Spleen (tissue), 11 donors: ENCODE data around the gene IL1R2. TPM values are rescaled to one million over a fixed set of nuclear protein-coding genes. Genes with fewer than 3 reads are reported as not detected.
A peak's percentile ranks its signal among the peaks of the same experiment; 100 is the strongest.

Experiments
- DNase-seq: peaks from one replicate; pipeline ENCODE4 v3.0.0-alpha.2; 2020
- H3K27ac ChIP-seq, 8 donors: fragments of 200-600 bp; sonication (generic) in 7 of 8; 1 replicate in 4 of 8; 2 replicates in 4 of 8; pipeline versions ENCODE4 v1.5.0 to v1.8.0; 2016 to 2021; ENCODE audit warnings: inconsistent platforms in 4 of 8, mild to moderate bottlenecking in 4 of 8, moderate library complexity in 1 of 8
- H3K27me3 ChIP-seq, 7 donors: fragments of 200-600 bp; sonication (generic) in 6 of 7; replicated peaks in 1 of 7; 1 replicate in 4 of 7; 2 replicates in 3 of 7; pipeline versions ENCODE4 v1.5.0 to v1.8.0; 2016 to 2021; ENCODE audit warnings: inconsistent platforms in 3 of 7, mild to moderate bottlenecking in 1 of 7
- H3K36me3 ChIP-seq, 6 donors: fragments of 200-600 bp; sonication (generic) in 5 of 6; 1 replicate in 4 of 6; 2 replicates in 2 of 6; pipeline versions ENCODE4 v1.5.0 to v1.8.0; 2016 to 2021; ENCODE audit warnings: inconsistent platforms in 2 of 6
- H3K4me1 ChIP-seq, 6 donors: fragments of 200-600 bp; sonication (generic) in 5 of 6; 1 replicate in 3 of 6; 2 replicates in 3 of 6; pipeline versions ENCODE4 v1.5.0 to v1.8.0; 2016 to 2021; ENCODE audit warnings: inconsistent platforms in 3 of 6
- H3K4me3 ChIP-seq, 8 donors: fragments of 200-600 bp; sonication (generic) in 7 of 8; 1 replicate in 4 of 8; 2 replicates in 4 of 8; pipeline versions ENCODE4 v1.5.0 to v1.8.0; 2016 to 2021; ENCODE audit warnings: inconsistent platforms in 4 of 8, mild to moderate bottlenecking in 4 of 8, moderate library complexity in 2 of 8
- H3K9me3 ChIP-seq, 8 donors: fragments of 200-600 bp; sonication (generic) in 7 of 8; 1 replicate in 4 of 8; 2 replicates in 4 of 8; pipeline versions ENCODE4 v1.5.0 to v1.8.0; 2016 to 2021; ENCODE audit warnings: inconsistent platforms in 4 of 8
- CTCF ChIP-seq, 11 experiments: fragments of 200-600 bp in 7 of 11; fragments of 450-650 bp in 4 of 11; sonication (generic) in 4 of 11; IDR thresholded peaks in 8 of 11; conservative IDR thresholded peaks in 3 of 11; 1 replicate in 7 of 11; 2 replicates in 4 of 11; pipeline versions ENCODE4 v1.4.0 to v1.8.0; 2016 to 2021; ENCODE audit warnings: antibody characterized with exemption in 11 of 11, inconsistent platforms in 4 of 11, mild to moderate bottlenecking in 1 of 11
- POLR2A ChIP-seq, 3 donors: fragments of 450-650 bp; IDR thresholded peaks; one replicate each; pipeline ENCODE4 v1.5.1; 2017; ENCODE audit warnings: antibody characterized with exemption in 3 of 3, mild to moderate bottlenecking in 1 of 3
- POLR2AphosphoS5 ChIP-seq, 3 donors: sonication (generic); formaldehyde crosslinking; IDR thresholded peaks; one replicate each; pipeline ENCODE4 v1.5.1; 2017; ENCODE audit warnings: antibody characterized with exemption in 3 of 3
- WGBS, 5 donors: extraction: QIAGEN DNeasy Blood & Tissue Kit in 3 of 5; methylation state at CpG; one replicate each; pipeline versions ENCODE4 v1.1.5 to v1.1.7; 2013 to 2018; 5-methylcytosine and 5-hydroxymethylcytosine counted together
- intact Hi-C: fragments of 100-400 bp; cut with DNase I; formaldehyde crosslinking; loops from one replicate; pipeline ENCODE4 v1.15.0; 2023; ENCODE audit warnings: low total_unique reads
- polyA plus RNA-seq, 3 donors: library from polyadenylated mRNA; stranded (reverse); fragments of 200-250 nt; gene quantifications; one replicate each; pipeline ENCODE4 v1.2.1, GENCODE V29; 2013
- total RNA-seq, 7 donors: library from RNA; depleted of rRNA in 3 of 7; stranded (reverse); fragments of >200 nt in 3 of 7; fragmentation: NEBNext Ultra II Directional in 4 of 7; extraction: Animal tissue kit (Norgen Biotek cat#: 25700) in 4 of 7; gene quantifications; one replicate each; pipeline versions ENCODE4 v1.1.0 to v1.2.1, GENCODE V29; 2016 to 2021
- donor health status: healthy with polysubstance abuse.
- donor health status: DM: no; HTN: no; CAD: no; lungs with moderate emphysema.
- donor health status: DM: no; HTN: no; CAD: no.
- donor health status: Bipolar disorder and iron deficiency.
- donor health status: healthy.
- donor health status: DM: no; HTN: no; CAD: no.
- donor health status: DM: yes; HTN: yes; CAD: no.

IL1R2 gene
- total and polyA plus RNA-seq, 10 donors, result 20.1 to 607 (median 116) TPM

- intact Hi-C loops, result no loop called here
- Histone ChIP-seq H3K36me3 (peaks cover 0 to 100% (median 0%) of the 10 kb centered on the region in 6 donors), H3K4me3 (no peak overlapping the region), H3K27me3 (peaks cover 0 to 9% (median 0%) of the 10 kb centered on the region in 7 donors), H3K27ac (peak overlapping the region in 6 of 8 donors; percentile 41 to 78 (median 68)), H3K4me1 (peaks cover 0 to 54% (median 23%) of the 10 kb centered on the region in 6 donors), H3K9me3 (no peaks in the 10 kb centered on the region)
- no peak for DNase-seq
- WGBS, 5 donors, result 57 to 80% (median 66%) methylated on average over 8 of the region's 8 CpGs
- no peak for TF ChIP-seq POLR2A (IDR thresholded peaks at IDR 0.05)
- no peak for TF ChIP-seq CTCF (IDR thresholded peaks at IDR 0.05 in 8 of 11, conservative IDR thresholded peaks at IDR 0.05 in 3 of 11)
- TF ChIP-seq POLR2AphosphoS5 (IDR thresholded peaks at IDR 0.05), result no peak
Observed at GRCh38 chr2:102018823-102019445, 27.2 kb downstream of the IL1R2 start.

DNA sequence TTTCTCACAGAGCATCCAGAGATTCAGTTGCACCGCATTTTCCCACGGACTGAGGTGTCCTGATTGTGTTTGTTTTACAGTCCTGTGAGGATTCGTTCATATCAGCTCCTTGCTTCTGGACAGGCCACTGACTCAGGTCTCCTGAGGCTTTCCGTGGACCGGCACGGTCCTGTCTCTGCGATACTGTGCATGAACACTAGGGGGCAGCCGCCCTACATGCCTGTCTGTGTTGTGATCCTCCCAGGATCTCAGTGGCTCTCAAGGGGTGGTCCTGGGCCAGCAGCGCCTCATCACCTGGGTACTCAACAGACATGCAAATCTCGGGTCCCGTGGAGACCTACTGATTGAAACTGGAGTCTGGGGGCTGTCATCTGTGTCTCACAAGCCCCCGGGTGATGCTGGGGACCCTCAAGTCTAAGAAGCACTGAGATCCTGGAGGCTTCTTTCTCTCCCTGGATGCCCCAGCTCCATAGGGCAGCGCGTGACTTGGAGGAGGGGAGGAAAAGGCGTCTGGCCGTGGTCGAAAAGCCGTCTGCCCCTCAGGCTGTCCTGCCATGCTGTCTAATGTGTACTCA, 28.9 kb downstream of the IL1R2 start:
- DNase-seq, result peak; percentile 92
- no peak overlapping the region for H3K4me3 ChIP-seq
- intact Hi-C loops, result loop anchor here (5.0 kb wide), 1 partner anchor 222 kb away; no protein-coding TSS in a partner anchor
- H3K27ac ChIP-seq, result peak overlapping the region in 5 of 8 donors; percentile 37 to 76 (median 66)
- H3K9me3 ChIP-seq, result no peaks in the 10 kb centered on the region
- TF ChIP-seq POLR2AphosphoS5 (IDR thresholded peaks at IDR 0.05), result peak; percentile 63 to 84 (median 70)
- peak; percentile 90 to 98 (median 95) for TF ChIP-seq CTCF (IDR thresholded peaks at IDR 0.05 in 8 of 11, conservative IDR thresholded peaks at IDR 0.05 in 3 of 11)
- no peak for TF ChIP-seq POLR2A (IDR thresholded peaks at IDR 0.05)
- peaks cover 0 to 69% (median 23%) of the 10 kb centered on the region in 6 donors for H3K4me1 ChIP-seq
- H3K36me3 ChIP-seq, result peaks cover 0 to 100% (median 0%) of the 10 kb centered on the region in 6 donors
- peaks cover 0 to 9% (median 0%) of the 10 kb centered on the region in 7 donors for H3K27me3 ChIP-seq
- 6 to 19% (median 12%) methylated on average over 8 to 18 of the region's 18 CpGs for WGBS, 5 donors

DNA sequence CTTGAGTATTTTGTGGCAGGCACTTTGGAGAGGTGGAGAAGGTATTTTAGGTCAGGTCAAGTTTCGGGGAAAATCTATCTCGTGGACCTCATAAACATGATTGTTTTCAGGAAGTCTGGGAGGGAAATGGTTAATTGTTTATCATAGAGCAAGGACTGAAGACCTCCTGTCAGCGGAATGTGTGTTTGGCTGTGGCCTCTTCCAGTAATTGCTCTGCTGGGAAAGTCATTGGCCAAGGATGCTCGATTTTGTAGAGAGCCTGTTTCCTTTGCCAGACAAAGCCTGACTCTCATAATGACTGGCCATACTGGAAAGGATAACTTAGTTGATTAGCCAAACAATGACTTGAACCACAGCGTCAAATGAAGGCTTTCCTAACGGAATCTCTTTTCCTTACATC, 30.0 kb downstream of the IL1R2 start:
- H3K27me3 ChIP-seq, result peaks cover 0 to 9% (median 0%) of the 10 kb centered on the region in 7 donors
- DNase-seq, result no peak
- intact Hi-C loops, result loop anchor here (5.0 kb wide), 1 partner anchor 221 kb away; no protein-coding TSS in a partner anchor
- TF ChIP-seq POLR2AphosphoS5 (IDR thresholded peaks at IDR 0.05) (peak in 1 of 3 donors; percentile 74), POLR2A (IDR thresholded peaks at IDR 0.05) (no peak), CTCF (IDR thresholded peaks at IDR 0.05 in 8 of 11, conservative IDR thresholded peaks at IDR 0.05 in 3 of 11) (no peak)
- peak overlapping the region in 7 of 8 donors; percentile 5 to 76 (median 59) for H3K27ac ChIP-seq
- peaks cover 0 to 100% (median 0%) of the 10 kb centered on the region in 6 donors for H3K36me3 ChIP-seq
- H3K9me3 ChIP-seq, result no peaks in the 10 kb centered on the region
- WGBS, 5 donors, result 51 to 72% (median 63%) methylated on average over 6 of the region's 6 CpGs
- H3K4me1 ChIP-seq, result peaks cover 2 to 80% (median 27%) of the 10 kb centered on the region in 6 donors
- H3K4me3 ChIP-seq, result no peak overlapping the region
